Ishikawa (cell line): Measurements from ENCODE around the gene NUAK2.

Experiments
- CREB1 ChIP-seq: IDR thresholded peaks from 2 replicates; pipeline ENCODE4 v1.6.1; 2012; ENCODE audit warnings: low read depth
- EGR1 ChIP-seq: IDR thresholded peaks from 2 replicates; pipeline ENCODE4 v1.6.1; 2012
- EP300 ChIP-seq: IDR thresholded peaks from 2 replicates; pipeline ENCODE4 v1.6.1; 2012; ENCODE audit warnings: borderline replicate concordance
- FOXM1 ChIP-seq: IDR thresholded peaks from 2 replicates; pipeline ENCODE4 v1.6.1; 2012; ENCODE audit warnings: low read depth, borderline replicate concordance
- NFIC ChIP-seq: IDR thresholded peaks from 2 replicates; pipeline ENCODE4 v1.6.1; 2012
- RAD21 ChIP-seq: IDR thresholded peaks from 2 replicates; pipeline ENCODE4 v1.6.1; 2012; ENCODE audit warnings: low read depth
- TAF1 ChIP-seq: IDR thresholded peaks from 2 replicates; pipeline ENCODE4 v1.6.1; 2012; ENCODE audit warnings: low read depth, mild to moderate bottlenecking
- TEAD4 ChIP-seq: IDR thresholded peaks from 2 replicates; pipeline ENCODE4 v1.6.1; 2012
- YY1 ChIP-seq: IDR thresholded peaks from 2 replicates; pipeline ENCODE4 v1.6.1; 2012; ENCODE audit warnings: low read depth
- TF ChIP-seq, protein P1 (sequence below): IDR thresholded peaks from 2 replicates; pipeline ENCODE4 v1.6.1; 2012

DNA sequence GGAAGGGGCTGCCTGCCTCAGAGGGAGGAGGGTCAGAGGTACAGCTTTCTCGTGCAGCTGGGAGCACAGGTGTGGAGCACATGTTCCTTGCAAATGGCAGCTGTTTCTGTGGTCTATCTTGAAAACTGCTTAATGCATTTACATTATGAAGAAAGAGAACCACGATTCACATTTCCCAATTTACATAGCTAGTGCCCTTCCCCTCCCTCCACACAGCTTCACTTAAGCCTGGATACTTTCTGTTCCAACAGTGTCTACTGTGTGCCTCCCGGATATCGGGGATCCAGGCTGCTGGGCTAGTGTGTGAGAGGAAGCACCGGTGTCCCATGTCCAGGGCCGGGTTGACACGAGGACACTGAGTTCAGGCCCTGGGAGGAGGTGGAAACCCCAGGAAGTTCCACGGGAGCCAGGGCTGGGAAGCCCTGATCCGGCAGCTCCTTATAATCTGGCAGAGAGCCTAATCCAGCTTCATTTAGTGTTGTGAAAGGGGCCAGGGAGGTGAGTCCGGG lies 62.2 kb downstream of the NUAK2 start:
- TF ChIP-seq RAD21 (no peak), EP300 (no peak), TEAD4 (no peak), CREB1 (no peak), FOXM1 (no peak), EGR1 (no peak), TAF1 (no peak), NFIC (no peak), YY1 (no peak)
- TF ChIP-seq, protein P1, sequence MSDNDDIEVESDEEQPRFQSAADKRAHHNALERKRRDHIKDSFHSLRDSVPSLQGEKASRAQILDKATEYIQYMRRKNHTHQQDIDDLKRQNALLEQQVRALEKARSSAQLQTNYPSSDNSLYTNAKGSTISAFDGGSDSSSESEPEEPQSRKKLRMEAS, result no peak
